H1 (cell line): ENCODE measurements around the gene GAS2. TPM values are rescaled to one million over a fixed set of nuclear protein-coding genes. Genes with fewer than 3 reads are reported as not detected.
A peak's percentile ranks its signal among the peaks of the same experiment; 100 is the strongest.

Experiments
- CTCF ChIA-PET: fragments of 300-600 bp; sonication (Branson Sonifier 250); formaldehyde crosslinking; loops from one replicate; lab custom pipeline; 2021; ENCODE audit not compliant: partially characterized antibody; lab: Charles Lee
- POLR2A ChIA-PET: fragments of 300-600 bp; sonication (Branson Sonifier 250); formaldehyde crosslinking; loops from one replicate; lab custom pipeline; 2021; ENCODE audit warnings: inconsistent platforms; ENCODE audit not compliant: partially characterized antibody; lab: Charles Lee
- DNase-seq, 2 experiments: peaks; one replicate each; pipeline versions ENCODE4 v3.0.0 to v3.0.0-alpha.2; 2010 to 2022; ENCODE audit warnings: low spot score in 2 of 2, low read depth in 1 of 2, mixed read lengths in 1 of 2
- FAIRE-seq: peaks from 2 replicates; lab custom pipeline; 2011; peaks lifted over from hg19 to GRCh38; lab: Jason Lieb, UNC
- H2AFZ ChIP-seq: 2 replicates; pipeline ENCODE4 v1.8.1; 2012; ENCODE audit warnings: low read length, inconsistent platforms
- H2AK5ac ChIP-seq: 2 replicates; pipeline ENCODE4 v1.6.1; 2013; ENCODE audit warnings: low read depth, low read length
- H2BK120ac ChIP-seq: replicated peaks from 2 replicates; pipeline ENCODE3; 2013; ENCODE audit warnings: low read depth, low read length, inconsistent platforms
- H2BK12ac ChIP-seq: 2 replicates; pipeline ENCODE4 v1.6.1; 2013; ENCODE audit warnings: low read depth, low read length
- H2BK15ac ChIP-seq: 2 replicates; pipeline ENCODE4 v1.6.1; 2013; ENCODE audit warnings: low read length
- H2BK20ac ChIP-seq: 2 replicates; pipeline ENCODE4 v1.6.1; 2013; ENCODE audit warnings: low read length
- H2BK5ac ChIP-seq: 2 replicates; pipeline ENCODE4 v1.6.1; 2013; ENCODE audit warnings: low read depth, low read length
- H3K14ac ChIP-seq: 2 replicates; pipeline ENCODE4 v1.6.1; 2013; ENCODE audit warnings: inconsistent platforms; ENCODE audit not compliant: insufficient read length
- H3K18ac ChIP-seq: 2 replicates; pipeline ENCODE4 v1.6.1; 2013; ENCODE audit warnings: low read length; ENCODE audit errors: extremely low read depth
- H3K23ac ChIP-seq: 2 replicates; pipeline ENCODE4 v1.6.1; 2013; ENCODE audit warnings: inconsistent platforms; ENCODE audit not compliant: insufficient read length
- H3K23me2 ChIP-seq: 2 replicates; pipeline ENCODE4 v1.6.1; 2013; ENCODE audit warnings: low read depth, low read length
- H3K27ac ChIP-seq: 2 replicates; pipeline ENCODE4 v1.6.1; 2011; ENCODE audit warnings: low read depth, low read length, inconsistent platforms
- H3K27me3 ChIP-seq, 4 experiments: replicated peaks in 1 of 4; 1 replicate in 1 of 4; 2 replicates in 3 of 4; pipeline versions ENCODE4 v1.6.1 to v1.8.1; 2011 to 2013; ENCODE audit warnings: low read length in 3 of 4, mild to moderate bottlenecking in 3 of 4, inconsistent platforms in 2 of 4, mixed read lengths in 2 of 4, moderate library complexity in 1 of 4; ENCODE audit not compliant: control insufficient read depth in 3 of 4, insufficient read depth in 3 of 4; ENCODE audit errors: extremely low read depth in 1 of 4
- H3K36me3 ChIP-seq, 4 experiments: 2 replicates each; pipeline versions ENCODE4 v1.6.1 to v1.8.1; 2011 to 2013; ENCODE audit warnings: mild to moderate bottlenecking in 4 of 4, low read length in 3 of 4, moderate library complexity in 2 of 4, control low read depth in 1 of 4, inconsistent platforms in 1 of 4; ENCODE audit not compliant: insufficient read depth in 4 of 4, control insufficient read depth in 2 of 4
- H3K4ac ChIP-seq: replicated peaks from 2 replicates; pipeline ENCODE3; 2013; ENCODE audit warnings: low read length, low read depth, mixed read lengths, inconsistent platforms; ENCODE audit not compliant: insufficient read length
- H3K4me1 ChIP-seq, 4 experiments: replicated peaks in 1 of 4; 1 replicate in 1 of 4; 2 replicates in 3 of 4; pipeline versions ENCODE4 v1.6.1 to v1.8.1; 2011 to 2013; ENCODE audit warnings: low read length in 3 of 4, inconsistent platforms in 2 of 4, mixed read lengths in 1 of 4; ENCODE audit not compliant: insufficient read depth in 4 of 4, control insufficient read depth in 3 of 4
- H3K4me2 ChIP-seq, 2 experiments: 2 replicates each; pipeline versions ENCODE4 v1.6.1 to v1.8.1; 2011 to 2013; ENCODE audit warnings: low read depth in 2 of 2, low read length in 2 of 2, control low read depth in 1 of 2, inconsistent platforms in 1 of 2, mild to moderate bottlenecking in 1 of 2; ENCODE audit not compliant: insufficient read depth in 1 of 2
- H3K4me3 ChIP-seq, 4 experiments: fragments of 200-600, 300-600 bp in 1 of 4; sonication (generic), shearing (Covaris generic), sonication (Bioruptor Twin) in 1 of 4; 2 replicates each; pipeline versions ENCODE4 v1.5.1 to v1.8.1; 2011 to 2016; ENCODE audit warnings: low read length in 4 of 4, low read depth in 3 of 4, control low read depth in 2 of 4, inconsistent platforms in 2 of 4, mild to moderate bottlenecking in 2 of 4, mixed read lengths in 1 of 4, moderate library complexity in 1 of 4; ENCODE audit not compliant: insufficient read depth in 2 of 4; ENCODE audit errors: extremely low read depth in 1 of 4
- H3K56ac ChIP-seq: replicated peaks from 2 replicates; pipeline ENCODE3; 2013; ENCODE audit warnings: low read depth, mild to moderate bottlenecking, mixed read lengths, low read length, inconsistent platforms; ENCODE audit not compliant: insufficient read length
- H3K79me1 ChIP-seq: 2 replicates; pipeline ENCODE4 v1.6.1; 2013; ENCODE audit warnings: low read depth, low read length, control low read depth
- H3K79me2 ChIP-seq, 2 experiments: 2 replicates each; pipeline versions ENCODE4 v1.6.1 to v1.8.1; 2012 to 2013; ENCODE audit warnings: low read length in 2 of 2, mild to moderate bottlenecking in 2 of 2, inconsistent platforms in 1 of 2; ENCODE audit not compliant: insufficient read depth in 2 of 2, control insufficient read depth in 1 of 2
- H3K9ac ChIP-seq, 4 experiments: replicated peaks in 1 of 4; 1 replicate in 1 of 4; 2 replicates in 3 of 4; pipeline versions ENCODE4 v1.6.1 to v1.8.1; 2011 to 2013; ENCODE audit warnings: low read depth in 3 of 4, low read length in 3 of 4, control low read depth in 2 of 4, mild to moderate bottlenecking in 2 of 4, moderate library complexity in 2 of 4, inconsistent platforms in 1 of 4; ENCODE audit errors: extremely low read depth in 1 of 4
- H3K9me3 ChIP-seq, 2 experiments: 2 replicates each; pipeline versions ENCODE4 v1.6.1 to v1.8.1; 2012 to 2013; ENCODE audit warnings: mild to moderate bottlenecking in 2 of 2, moderate library complexity in 2 of 2, control low read depth in 1 of 2, inconsistent platforms in 1 of 2, low read depth in 1 of 2, low read length in 1 of 2, mixed read lengths in 1 of 2; ENCODE audit not compliant: insufficient read depth in 2 of 2
- H4K20me1 ChIP-seq, 2 experiments: replicated peaks in 1 of 2; 2 replicates each; pipeline versions ENCODE3 to v1.8.1; 2011 to 2013; ENCODE audit warnings: inconsistent platforms in 2 of 2, low read length in 2 of 2, mild to moderate bottlenecking in 1 of 2; ENCODE audit not compliant: insufficient read depth in 2 of 2, control insufficient read depth in 1 of 2
- H4K5ac ChIP-seq: 2 replicates; pipeline ENCODE4 v1.6.1; 2013; ENCODE audit warnings: low read length, low read depth, mixed read lengths, inconsistent platforms; ENCODE audit not compliant: insufficient read length
- H4K8ac ChIP-seq: 2 replicates; pipeline ENCODE4 v1.8.0; 2013; ENCODE audit warnings: mild to moderate bottlenecking, moderate library complexity, low read length, inconsistent platforms; ENCODE audit not compliant: insufficient read depth; ENCODE audit errors: extremely low read depth
- H4K91ac ChIP-seq: replicated peaks from 2 replicates; pipeline ENCODE3; 2013; ENCODE audit warnings: low read length, mixed read lengths, inconsistent platforms; ENCODE audit not compliant: insufficient read length
- CBX5 ChIP-seq: fragments of 300-800, 300-1000 bp; sonication (generic); IDR thresholded peaks from 2 replicates; pipeline ENCODE4 v1.7.1; 2016; ENCODE audit warnings: antibody characterized with exemption, low read length, low read depth
- EZH2 ChIP-seq: fragments of 200-600 bp; sonication (generic); IDR thresholded peaks from 2 replicates; pipeline ENCODE4 v1.7.1; 2012; ENCODE audit warnings: low read depth, mild to moderate bottlenecking, moderate library complexity, low read length, inconsistent platforms; ENCODE audit not compliant: severe bottlenecking
- HDAC6 ChIP-seq: IDR thresholded peaks from one replicate; pipeline ENCODE4 v1.7.1; 2012; ENCODE audit warnings: low read depth, mild to moderate bottlenecking, inconsistent platforms, low read length, moderate library complexity
- NANOG ChIP-seq: IDR thresholded peaks from 2 replicates; pipeline ENCODE4 v1.6.1; 2011; ENCODE audit warnings: low read length, low read depth, mild to moderate bottlenecking, inconsistent platforms; ENCODE audit not compliant: insufficient read depth, poor library complexity, severe bottlenecking
- POLR2A ChIP-seq, 2 experiments: IDR thresholded peaks; 1 replicate in 1 of 2; 2 replicates in 1 of 2; pipeline ENCODE4 v1.6.1; 2011; ENCODE audit warnings: low read depth in 2 of 2, low read length in 2 of 2, mild to moderate bottlenecking in 2 of 2; ENCODE audit errors: control extremely low read depth in 1 of 2
- RAD21 ChIP-seq, 2 experiments: IDR thresholded peaks in 1 of 2; conservative IDR thresholded peaks in 1 of 2; 2 replicates each; pipeline ENCODE4 v1.6.1; 2011; ENCODE audit warnings: low read depth in 2 of 2, low read length in 2 of 2, improper control_type of control experiment in 1 of 2, inconsistent platforms in 1 of 2, mild to moderate bottlenecking in 1 of 2, moderate library complexity in 1 of 2
- RFX5 ChIP-seq: IDR thresholded peaks from 2 replicates; pipeline ENCODE4 v1.6.1; 2011; ENCODE audit warnings: low read depth, low read length, improper control_type of control experiment, borderline replicate concordance
- RNF2 ChIP-seq: fragments of 200-900, 300-1000 bp; sonication (generic); IDR thresholded peaks from 2 replicates; pipeline ENCODE4 v1.7.1; 2016; ENCODE audit warnings: borderline replicate concordance, low read depth, mild to moderate bottlenecking, antibody characterized with exemption, low read length; ENCODE audit not compliant: poor library complexity, severe bottlenecking; ENCODE audit errors: missing control alignments
- SIX5 ChIP-seq: IDR thresholded peaks from 2 replicates; pipeline ENCODE4 v1.6.1; 2011; ENCODE audit warnings: mild to moderate bottlenecking, low read depth, low read length
- SP1 ChIP-seq: IDR thresholded peaks from 2 replicates; pipeline ENCODE4 v1.6.1; 2011; ENCODE audit warnings: low read depth, low read length
- TBP ChIP-seq: IDR thresholded peaks from 2 replicates; pipeline ENCODE4 v1.6.1; 2011; ENCODE audit warnings: low read depth, low read length, improper control_type of control experiment
- WGBS, 2 experiments: shearing (Covaris generic) in 1 of 2; methylation state at CpG; one replicate each; pipeline versions ENCODE4 v1.1.6 to v1.1.7; 2013 to 2015; ENCODE audit warnings: low lambda C conversion rate in 2 of 2, mixed read lengths in 2 of 2, inconsistent platforms in 1 of 2, low coverage in 1 of 2, missing lambda C conversion rate in 1 of 2; ENCODE audit not compliant: insufficient replicate concordance in 2 of 2, insufficient coverage in 1 of 2, insufficient read length in 1 of 2; ENCODE audit errors: extremely low coverage in 1 of 2, missing lambda C conversion rate in 1 of 2; 5-methylcytosine and 5-hydroxymethylcytosine counted together
- polyA plus RNA-seq, 7 experiments: library from polyadenylated mRNA; depleted of rRNA in 3 of 7; stranded (reverse) in 5 of 7; unstranded in 2 of 7; fragments of >200 nt in 5 of 7; fragments of 200-250 nt in 2 of 7; gene quantifications; 1 replicate in 5 of 7; 2 replicates in 1 of 7; 4 replicates in 1 of 7; pipeline versions ENCODE4 v1.2.1 to v1.2.3, GENCODE V29; 2011 to 2013; ENCODE audit warnings: missing spikeins in 2 of 7, mixed read lengths in 2 of 7
- total RNA-seq: library from RNA; stranded (reverse); fragmentation: NEBNext Ultra II Directional; extraction: Animal tissue kit (Norgen Biotek cat#: 25700); gene quantifications from 2 replicates; pipeline ENCODE4 v1.2.1, GENCODE V29; 2021

GAS2 gene
- total and polyA plus RNA-seq, 2 of the 8 experiments (the other 6 are each of a cell fraction or from before 2014, with no cell fraction given): 0.70 to 1.7 TPM

- Histone ChIP-seq H2AFZ (peak within 1 kb of the TSS; percentile 78), H4K20me1 (no peaks in the 10 kb centered on the region), H4K91ac (peak within 1 kb of the TSS; percentile 98), H3K4ac (peak within 1 kb of the TSS; percentile 49), H3K9me3 (no peaks in the 10 kb centered on the region), H3K9ac (peak within 1 kb of the TSS; percentile 80 to 97 (median 92)), H3K27me3 (no peaks in the 10 kb centered on the region), H3K4me1 (peaks cover 0 to 4% (median 2%) of the 10 kb centered on the region in 4 experiments; a peak in 1 of 7 replicates), H2AK5ac (no peak within 1 kb of the TSS), H2BK5ac (peak within 1 kb of the TSS; percentile 92), H3K4me3 (peak within 1 kb of the TSS; percentile 86 to 91 (median 86)), H3K27ac (peak within 1 kb of the TSS; percentile 96), H3K56ac (peak within 1 kb of the TSS; percentile 49), H2BK20ac (no peak within 1 kb of the TSS), H2BK12ac (no peak within 1 kb of the TSS), H2BK120ac (no peak within 1 kb of the TSS), H3K36me3 (no peaks in the 10 kb centered on the region; a peak in 1 of 8 replicates), H3K4me2 (peak within 1 kb of the TSS; percentile 78 to 82), H3K14ac (no peak within 1 kb of the TSS), H4K5ac (peak within 1 kb of the TSS; percentile 96), H2BK15ac (no peak within 1 kb of the TSS; the same call in 1 of the 2 replicates), H4K8ac (peak within 1 kb of the TSS; percentile 99), H3K18ac (peak within 1 kb of the TSS; percentile 91), H3K79me1 (no peaks in the 10 kb centered on the region), H3K79me2 (peaks cover 0 to 23% of the 10 kb centered on the region in 2 experiments; a peak in 3 of 4 replicates), H3K23me2 (no peaks in the 10 kb centered on the region; the same call in 1 of the 2 replicates), H3K23ac (no peak within 1 kb of the TSS)
- ChIA-PET CTCF (interaction anchor here (1.1 to 1.9 kb wide), 6 partner anchors 10 to 203 kb away, joined by 3 to 10 read pairs (median 4); no protein-coding TSS in a partner anchor), POLR2A (interaction anchor here (0.6 to 1.8 kb wide), 19 partner anchors 8 to 382 kb away, joined by 3 to 15 read pairs (median 4); no protein-coding TSS in a partner anchor)
- peak; percentile 93 for FAIRE-seq
- DNase-seq: peak; percentile 89 to 96
- 4% methylated on average over 54 of the region's 55 CpGs; no CpG with 5 or more reads in 1 of the 2 experiments for WGBS, 2 experiments
- TF ChIP-seq HDAC6: no peak
- TF ChIP-seq SP1: peak; percentile 100
- peak; percentile 84 for TF ChIP-seq TBP
- no peak for TF ChIP-seq SIX5
- peak; percentile 68 to 85 for TF ChIP-seq POLR2A (IDR thresholded peaks at IDR 0.05; ENCODE audit: control extremely low read depth in 1 of 2, low read depth in 2 of 2, low read length in 2 of 2)
- no peak for TF ChIP-seq EZH2
- no peak for TF ChIP-seq RAD21 (IDR thresholded peaks at IDR 0.05 in 1 of 2, conservative IDR thresholded peaks at IDR 0.05 in 1 of 2; ENCODE audit: low read depth in 2 of 2, low read length in 2 of 2)
- no peak for TF ChIP-seq RNF2
- no peak for TF ChIP-seq NANOG
- no peak for TF ChIP-seq RFX5
- no peak for TF ChIP-seq CBX5
These were observed 40.7 kb upstream of the GAS2 start, which contains the start of gene FANCF for GRCh38 chr11:22625448-22626287. Gene FANCF (minus strand): TSS chr11:22625823. CDS start chr11:22625810, 13 bp downstream.
